ENCODE data around the gene LCE3D.
"Not testable (repeated sequence)": the region's sequence is repeated elsewhere in the genome, so short reads cannot be mapped to it uniquely, and the experiment has no call there.

The LCE3D gene

DNA sequence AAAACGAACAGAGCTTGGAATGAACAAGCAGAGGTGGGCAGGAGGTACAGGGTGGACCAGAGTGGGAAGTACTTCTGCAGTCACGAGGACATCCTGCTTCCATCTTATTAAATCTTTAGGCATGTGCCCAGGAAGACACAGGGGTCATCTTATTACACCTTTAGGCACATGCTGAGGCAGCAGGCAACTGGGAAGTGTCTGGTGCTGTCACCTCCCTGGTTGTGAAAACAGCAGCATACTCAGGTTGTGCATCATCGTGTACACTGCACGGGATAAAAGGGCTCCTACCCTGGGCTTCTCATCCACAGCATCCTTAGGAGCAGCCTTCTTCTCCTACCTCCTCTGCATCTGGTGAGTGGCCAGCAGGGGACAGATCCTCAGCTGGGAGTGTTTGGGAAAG lies 19.6 kb upstream of the LCE3D start, which contains the start of gene LCE3C:
LCE3C (plus strand) TSS at position 301 of the 400 bp plus-strand sequence. CDS start 498 bp downstream, outside the sequence.
- CTCF ChIA-PET, result no interaction called here
- TF ChIP-seq, protein P1, sequence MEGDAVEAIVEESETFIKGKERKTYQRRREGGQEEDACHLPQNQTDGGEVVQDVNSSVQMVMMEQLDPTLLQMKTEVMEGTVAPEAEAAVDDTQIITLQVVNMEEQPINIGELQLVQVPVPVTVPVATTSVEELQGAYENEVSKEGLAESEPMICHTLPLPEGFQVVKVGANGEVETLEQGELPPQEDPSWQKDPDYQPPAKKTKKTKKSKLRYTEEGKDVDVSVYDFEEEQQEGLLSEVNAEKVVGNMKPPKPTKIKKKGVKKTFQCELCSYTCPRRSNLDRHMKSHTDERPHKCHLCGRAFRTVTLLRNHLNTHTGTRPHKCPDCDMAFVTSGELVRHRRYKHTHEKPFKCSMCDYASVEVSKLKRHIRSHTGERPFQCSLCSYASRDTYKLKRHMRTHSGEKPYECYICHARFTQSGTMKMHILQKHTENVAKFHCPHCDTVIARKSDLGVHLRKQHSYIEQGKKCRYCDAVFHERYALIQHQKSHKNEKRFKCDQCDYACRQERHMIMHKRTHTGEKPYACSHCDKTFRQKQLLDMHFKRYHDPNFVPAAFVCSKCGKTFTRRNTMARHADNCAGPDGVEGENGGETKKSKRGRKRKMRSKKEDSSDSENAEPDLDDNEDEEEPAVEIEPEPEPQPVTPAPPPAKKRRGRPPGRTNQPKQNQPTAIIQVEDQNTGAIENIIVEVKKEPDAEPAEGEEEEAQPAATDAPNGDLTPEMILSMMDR (IDR thresholded peaks at IDR 0.05; ENCODE audit: insufficient read depth, low read length, missing control alignments), result no peak
- no peak for DNase-seq (ENCODE audit: low read depth, low spot score)
- H3K4me3 ChIP-seq (ENCODE audit: low read depth, low read length), result no peak within 1 kb of the TSS
- POLR2A ChIA-PET, result no interaction called here

DNA sequence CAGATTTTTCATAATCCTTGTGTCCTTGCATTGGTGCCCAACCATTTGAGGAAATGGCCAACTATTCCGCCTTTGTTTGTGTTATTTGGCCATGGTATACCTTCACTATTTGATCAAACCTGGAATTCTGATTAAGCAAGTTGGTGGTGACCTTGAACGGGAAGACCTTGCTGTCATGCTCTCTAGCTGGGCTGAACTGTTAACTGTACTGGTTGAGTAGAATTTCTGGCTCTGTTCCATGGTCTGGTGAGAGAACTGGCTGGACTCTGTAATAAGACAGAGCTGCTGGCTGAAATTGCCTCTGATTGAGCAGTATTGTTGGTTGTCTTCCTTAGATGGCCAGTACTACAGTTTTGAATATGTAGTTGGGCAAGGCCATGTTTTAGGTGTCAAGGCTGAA lies 16.7 kb upstream of the LCE3D start:
- DNase-seq (ENCODE audit: low read depth, low spot score), result no peak
- ChIA-PET POLR2A (no interaction called here), CTCF (no interaction called here)
- no peak overlapping the region for H3K4me3 ChIP-seq (ENCODE audit: low read depth, low read length)
- TF ChIP-seq, protein P1 (IDR thresholded peaks at IDR 0.05; ENCODE audit: insufficient read depth, low read length, missing control alignments), result no peak

DNA sequence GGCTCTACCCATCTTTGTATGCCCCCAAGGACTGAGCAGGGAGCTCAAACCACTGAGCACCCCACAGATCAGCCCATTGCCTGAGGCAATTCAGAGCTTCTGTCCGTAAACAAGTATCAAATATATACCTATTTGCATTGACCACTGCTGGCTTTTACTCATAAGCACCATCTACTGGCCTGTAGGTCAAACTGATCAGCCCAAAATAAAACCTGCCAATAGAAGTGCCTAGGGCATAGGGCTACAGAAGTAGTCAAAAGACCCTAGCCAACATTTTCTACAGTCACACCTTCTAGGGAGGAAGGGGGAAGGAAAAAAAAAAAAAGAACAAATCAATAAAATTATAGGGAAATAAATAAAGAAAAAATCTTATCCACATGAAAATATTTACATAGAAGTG lies 5.3 kb upstream of the LCE3D start:
- DNase-seq (ENCODE audit: low read depth, low spot score), result no peak
- TF ChIP-seq, protein P1 (IDR thresholded peaks at IDR 0.05; ENCODE audit: insufficient read depth, low read length, missing control alignments), result no peak
- CTCF ChIA-PET, result no interaction called here
- POLR2A ChIA-PET, result no interaction called here
- H3K4me3 ChIP-seq (ENCODE audit: low read depth, low read length), result no peak overlapping the region

DNA sequence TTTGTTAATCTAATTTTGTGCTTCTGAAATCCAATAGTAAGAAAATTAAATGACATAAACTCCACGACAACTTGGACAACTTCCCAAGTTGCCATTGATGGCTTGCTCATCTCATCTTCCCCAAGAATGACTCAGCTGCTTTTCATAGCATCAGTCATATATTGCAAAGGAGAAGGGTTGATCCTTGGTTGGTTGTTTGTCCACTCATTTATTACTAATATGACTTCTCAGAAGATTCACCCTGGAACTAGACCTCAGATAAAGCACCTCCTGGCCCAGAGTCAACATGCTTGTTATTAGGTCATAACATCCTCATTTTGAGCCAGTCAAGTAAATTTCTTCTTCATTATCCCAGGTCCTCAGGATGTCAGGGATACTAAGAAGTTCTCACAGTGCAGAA lies 2.3 kb upstream of the LCE3D start:
- no peak for DNase-seq (ENCODE audit: low read depth, low spot score)
- CTCF ChIA-PET, result no interaction called here
- TF ChIP-seq, protein P1 (IDR thresholded peaks at IDR 0.05; ENCODE audit: insufficient read depth, low read length, missing control alignments), result no peak
- H3K4me3 ChIP-seq (ENCODE audit: low read depth, low read length), result no peak overlapping the region
- POLR2A ChIA-PET, result no interaction called here

DNA sequence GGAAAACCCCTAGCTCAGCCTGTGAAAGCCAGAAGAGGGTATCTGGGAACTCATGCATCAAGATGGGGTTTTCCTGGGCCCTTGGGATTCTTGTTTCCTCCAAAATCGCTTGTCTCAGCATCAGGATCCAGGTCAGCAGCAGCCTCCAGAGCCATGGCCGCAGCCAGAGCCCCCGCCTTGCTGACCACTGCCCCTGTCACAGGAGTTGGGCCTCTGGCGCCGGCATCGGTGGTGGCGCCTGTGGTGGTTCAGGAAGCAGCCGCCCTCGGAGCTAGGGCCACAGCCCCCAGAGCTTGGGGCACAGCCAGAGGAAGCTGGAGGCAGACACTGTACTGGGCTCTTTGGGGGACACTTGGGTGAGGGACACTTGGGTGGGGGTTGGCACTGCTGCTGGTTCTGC lies 790 bp downstream of the LCE3D start:
- POLR2A ChIA-PET; CTCF ChIA-PET; DNase-seq (ENCODE audit: low read depth, low spot score); H3K4me3 ChIP-seq (ENCODE audit: low read depth, low read length): not testable (repeated sequence)

DNA sequence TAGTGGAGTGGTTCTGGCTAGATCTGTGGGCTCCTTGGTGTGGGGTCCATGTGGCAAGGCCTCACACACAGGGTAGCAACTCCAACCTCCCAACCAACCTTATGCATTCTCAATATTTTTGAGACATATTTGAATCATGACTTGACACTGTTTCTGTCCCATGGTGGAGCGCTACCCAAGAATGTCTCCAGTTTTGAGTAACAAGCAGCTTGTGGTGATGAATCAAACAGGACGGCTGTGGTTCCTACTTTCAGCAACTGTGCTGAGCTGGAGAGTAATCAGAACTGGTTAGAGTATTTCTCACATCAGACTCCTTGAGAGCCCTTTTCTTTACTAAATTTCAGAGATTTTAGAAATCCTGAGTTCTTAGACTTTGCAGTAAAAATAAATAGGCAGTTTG lies 3.1 kb downstream of the LCE3D start:
- no peak for DNase-seq (ENCODE audit: low read depth, low spot score)
- TF ChIP-seq, protein P1 (IDR thresholded peaks at IDR 0.05; ENCODE audit: insufficient read depth, low read length, missing control alignments), result no peak
- no peak overlapping the region for H3K4me3 ChIP-seq (ENCODE audit: low read depth, low read length)
- CTCF ChIA-PET, result no interaction called here
- POLR2A ChIA-PET, result no interaction called here

DNA sequence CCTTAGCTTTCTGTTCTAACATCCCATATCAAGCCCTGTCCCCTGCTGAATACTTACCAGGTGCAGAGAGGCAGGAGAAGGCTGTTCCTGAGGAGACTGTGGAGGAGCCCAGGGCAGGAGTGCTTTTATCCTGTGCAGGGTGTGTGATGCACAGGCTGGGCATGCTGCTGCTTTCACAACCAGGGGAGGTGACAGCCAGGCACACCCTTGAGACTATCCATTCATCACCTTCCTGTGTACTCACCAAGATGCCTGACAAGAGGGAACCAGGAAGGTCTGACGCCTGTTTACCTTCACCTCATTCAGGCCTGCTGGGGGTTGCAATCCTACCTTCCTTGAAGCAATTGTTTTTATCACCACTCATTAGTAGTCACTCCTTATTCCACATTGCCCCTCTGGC lies 13.6 kb downstream of the LCE3D start, which contains the start of gene LCE3E:
LCE3E (minus strand) TSS at position 100 of the 400 bp plus-strand sequence. CDS start 572 bp downstream, outside the sequence.
- CTCF ChIA-PET, result no interaction called here
- TF ChIP-seq, protein P1 (IDR thresholded peaks at IDR 0.05; ENCODE audit: insufficient read depth, low read length, missing control alignments), result no peak
- POLR2A ChIA-PET, result no interaction called here
- no peak within 1 kb of the TSS for H3K4me3 ChIP-seq (ENCODE audit: low read depth, low read length)
- no peak for DNase-seq (ENCODE audit: low read depth, low spot score)

All from AG04449 (cell line).